DOHH2 (cell line): ENCODE data around the gene TWIST2.

Experiments
- H3F3A ChIP-seq: fragments of 200-600 bp; sonication (generic), shearing (Covaris generic); 2 replicates; pipeline ENCODE4 v1.6.0; 2016; ENCODE audit warnings: antibody characterized with exemption, mild to moderate bottlenecking; ENCODE audit not compliant: control insufficient read depth, insufficient read depth
- H3K27ac ChIP-seq: fragments of 200-600 bp; sonication (generic); 2 replicates; pipeline ENCODE4 v1.5.1; 2014; ENCODE audit warnings: low read depth, mild to moderate bottlenecking, low read length, moderate library complexity
- H3K27me3 ChIP-seq: fragments of 200-600 bp; sonication (generic); 2 replicates; pipeline ENCODE4 v1.6.1; 2014; ENCODE audit warnings: mild to moderate bottlenecking, low read length, mixed read lengths; ENCODE audit not compliant: control insufficient read depth
- H3K36me3 ChIP-seq: fragments of 200-600 bp; sonication (generic); 2 replicates; pipeline ENCODE4 v1.6.1; 2014; ENCODE audit warnings: mild to moderate bottlenecking, low read length, moderate library complexity, mixed read lengths; ENCODE audit not compliant: control insufficient read depth
- H3K4me1 ChIP-seq: fragments of 200-600 bp; sonication (generic); 2 replicates; pipeline ENCODE4 v1.6.1; 2014; ENCODE audit warnings: mild to moderate bottlenecking, low read length, mixed read lengths; ENCODE audit not compliant: control insufficient read depth
- H3K4me2 ChIP-seq: fragments of 200-600 bp; sonication (generic); 2 replicates; pipeline ENCODE4 v1.6.0; 2014; ENCODE audit warnings: mild to moderate bottlenecking, low read length, moderate library complexity
- H3K4me3 ChIP-seq: fragments of 200-600 bp; sonication (generic); 2 replicates; pipeline ENCODE4 v1.5.1; 2014; ENCODE audit warnings: mild to moderate bottlenecking, low read length, mixed read lengths
- H3K79me2 ChIP-seq: fragments of 200-600 bp; sonication (generic); 2 replicates; pipeline ENCODE4 v1.6.1; 2014; ENCODE audit warnings: mild to moderate bottlenecking, low read length, mixed read lengths; ENCODE audit not compliant: control insufficient read depth
- H3K9me2 ChIP-seq: fragments of 200-600 bp; sonication (generic); replicated peaks from 2 replicates; pipeline ENCODE4 v1.6.1; 2014; ENCODE audit warnings: mild to moderate bottlenecking, low read length, mixed read lengths; ENCODE audit not compliant: control insufficient read depth
- H3K9me3 ChIP-seq: fragments of 200-600 bp; sonication (generic); 2 replicates; pipeline ENCODE4 v1.6.1; 2014; ENCODE audit warnings: antibody characterized with exemption, low read length, mixed read lengths; ENCODE audit not compliant: control insufficient read depth, insufficient read depth
- H4K20me1 ChIP-seq: fragments of 200-600 bp; sonication (generic); 2 replicates; pipeline ENCODE4 v1.6.0; 2014; ENCODE audit warnings: low read depth, mild to moderate bottlenecking, antibody characterized with exemption, low read length, moderate library complexity; ENCODE audit not compliant: control insufficient read depth, insufficient read depth
- CTCF ChIP-seq: fragments of 200-600 bp; sonication (generic); IDR thresholded peaks from one replicate; pipeline ENCODE4 v1.5.1; 2014; ENCODE audit warnings: antibody characterized with exemption, mild to moderate bottlenecking, low read depth, low read length; ENCODE audit not compliant: poor library complexity, severe bottlenecking
- EZH2phosphoT487 ChIP-seq: fragments of 200-600 bp; sonication (generic); IDR thresholded peaks from 2 replicates; pipeline ENCODE4 v1.6.1; 2017; ENCODE audit warnings: borderline replicate concordance, mild to moderate bottlenecking, antibody characterized with exemption, low read length, moderate library complexity, mixed read lengths

Gene TWIST2

GRCh38 chr2:238870261-238870660, 22.4 kb downstream of the TWIST2 start:
- Histone ChIP-seq H3K27ac (no peak overlapping the region), H3K79me2 (no peaks in the 10 kb centered on the region), H3K27me3 (no peaks in the 10 kb centered on the region), H3K36me3 (no peaks in the 10 kb centered on the region), H4K20me1 (no peaks in the 10 kb centered on the region), H3F3A (no peaks in the 10 kb centered on the region), H3K4me1 (no peaks in the 10 kb centered on the region), H3K4me3 (no peak overlapping the region), H3K9me2 (no peaks in the 10 kb centered on the region), H3K4me2 (no peak overlapping the region), H3K9me3 (no peaks in the 10 kb centered on the region; the same call in 1 of the 2 replicates)
- TF ChIP-seq EZH2phosphoT487 = no peak
- no peak for TF ChIP-seq CTCF

- Histone ChIP-seq H3K27ac (no peak overlapping the region), H3K9me3 (no peaks in the 10 kb centered on the region; the same call in 1 of the 2 replicates), H3K4me1 (no peaks in the 10 kb centered on the region), H3F3A (no peaks in the 10 kb centered on the region), H4K20me1 (no peaks in the 10 kb centered on the region), H3K9me2 (no peaks in the 10 kb centered on the region), H3K4me3 (no peak overlapping the region), H3K79me2 (no peaks in the 10 kb centered on the region), H3K4me2 (no peak overlapping the region), H3K36me3 (no peaks in the 10 kb centered on the region), H3K27me3 (no peaks in the 10 kb centered on the region)
- TF ChIP-seq EZH2phosphoT487 (no peak), CTCF (no peak)
These were observed 24.1 kb downstream of the TWIST2 start for GRCh38 chr2:238872026-238872425.

- no peak for TF ChIP-seq CTCF
- TF ChIP-seq EZH2phosphoT487 = no peak
- Histone ChIP-seq H3K36me3 (no peaks in the 10 kb centered on the region), H3K9me2 (no peaks in the 10 kb centered on the region), H3K4me3 (no peak overlapping the region), H3F3A (no peaks in the 10 kb centered on the region), H4K20me1 (no peaks in the 10 kb centered on the region), H3K27me3 (no peaks in the 10 kb centered on the region), H3K9me3 (no peaks in the 10 kb centered on the region; the same call in 1 of the 2 replicates), H3K27ac (no peak overlapping the region), H3K79me2 (no peaks in the 10 kb centered on the region), H3K4me1 (no peaks in the 10 kb centered on the region), H3K4me2 (no peak overlapping the region)
These were observed 24.9 kb downstream of the TWIST2 start for GRCh38 chr2:238872628-238873380.
